GM10248 (cell line): ENCODE measurements around the gene TSPAN10.

Experiments used
- CTCF ChIA-PET: fragments of 300-600 bp; sonication (Branson Sonifier 250); formaldehyde crosslinking; extraction: SDS; loops from one replicate; lab custom pipeline; 2021; ENCODE audit warnings: antibody characterized with exemption; lab: Yijun Ruan, JAX
- POLR2A ChIA-PET: fragments of 350-650 bp; sonication (Branson Sonifier 250); formaldehyde crosslinking; extraction: SDS; loops from one replicate; lab custom pipeline; 2020; ENCODE audit warnings: antibody characterized with exemption; lab: Yijun Ruan, JAX
- DNase-seq: peaks from one replicate; pipeline ENCODE4 v3.0.0; 2012; ENCODE audit errors: extremely low spot score
- TF ChIP-seq, protein P1 (sequence below): IDR thresholded peaks from 2 replicates; pipeline ENCODE4 v1.5.1; 2012; ENCODE audit warnings: mild to moderate bottlenecking, low read depth; ENCODE audit errors: extremely low read depth, missing control alignments, control extremely low read depth

Gene TSPAN10

GRCh38 chr17:81630274-81630673, 6.7 kb upstream of the TSPAN10 start:
- TF ChIP-seq, protein P1, sequence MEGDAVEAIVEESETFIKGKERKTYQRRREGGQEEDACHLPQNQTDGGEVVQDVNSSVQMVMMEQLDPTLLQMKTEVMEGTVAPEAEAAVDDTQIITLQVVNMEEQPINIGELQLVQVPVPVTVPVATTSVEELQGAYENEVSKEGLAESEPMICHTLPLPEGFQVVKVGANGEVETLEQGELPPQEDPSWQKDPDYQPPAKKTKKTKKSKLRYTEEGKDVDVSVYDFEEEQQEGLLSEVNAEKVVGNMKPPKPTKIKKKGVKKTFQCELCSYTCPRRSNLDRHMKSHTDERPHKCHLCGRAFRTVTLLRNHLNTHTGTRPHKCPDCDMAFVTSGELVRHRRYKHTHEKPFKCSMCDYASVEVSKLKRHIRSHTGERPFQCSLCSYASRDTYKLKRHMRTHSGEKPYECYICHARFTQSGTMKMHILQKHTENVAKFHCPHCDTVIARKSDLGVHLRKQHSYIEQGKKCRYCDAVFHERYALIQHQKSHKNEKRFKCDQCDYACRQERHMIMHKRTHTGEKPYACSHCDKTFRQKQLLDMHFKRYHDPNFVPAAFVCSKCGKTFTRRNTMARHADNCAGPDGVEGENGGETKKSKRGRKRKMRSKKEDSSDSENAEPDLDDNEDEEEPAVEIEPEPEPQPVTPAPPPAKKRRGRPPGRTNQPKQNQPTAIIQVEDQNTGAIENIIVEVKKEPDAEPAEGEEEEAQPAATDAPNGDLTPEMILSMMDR, result no peak
- ChIA-PET CTCF (interaction anchor here (0.9 to 1.7 kb wide), 2 partner anchors 15 to 29 kb away, joined by 3 to 5 read pairs; no protein-coding TSS in a partner anchor), POLR2A (no interaction called here)
- DNase-seq, result no peak

GRCh38 chr17:81631482-81631881, 5.5 kb upstream of the TSPAN10 start:
- ChIA-PET CTCF (interaction anchor here (0.5 to 1.9 kb wide), 2 partner anchors 30 to 88 kb away, joined by 3 to 8 read pairs; no protein-coding TSS in a partner anchor), POLR2A (interaction anchor here (0.6 kb wide), 2 partner anchors 9 to 238 kb away, joined by 3 to 6 read pairs; no protein-coding TSS in a partner anchor)
- TF ChIP-seq, protein P1, result no peak
- DNase-seq, result no peak

GRCh38 chr17:81635431-81635830, 1.6 kb upstream of the TSPAN10 start:
- TF ChIP-seq, protein P1, result no peak
- no peak for DNase-seq
- POLR2A ChIA-PET, result interaction anchor here (0.7 kb wide), 2 partner anchors 16 to 20 kb away, joined by 3 to 5 read pairs; no protein-coding TSS in a partner anchor
- CTCF ChIA-PET, result interaction anchor here (1.9 kb wide), 1 partner anchor 34 kb away, joined by 4 read pairs; no protein-coding TSS in a partner anchor

DNA sequence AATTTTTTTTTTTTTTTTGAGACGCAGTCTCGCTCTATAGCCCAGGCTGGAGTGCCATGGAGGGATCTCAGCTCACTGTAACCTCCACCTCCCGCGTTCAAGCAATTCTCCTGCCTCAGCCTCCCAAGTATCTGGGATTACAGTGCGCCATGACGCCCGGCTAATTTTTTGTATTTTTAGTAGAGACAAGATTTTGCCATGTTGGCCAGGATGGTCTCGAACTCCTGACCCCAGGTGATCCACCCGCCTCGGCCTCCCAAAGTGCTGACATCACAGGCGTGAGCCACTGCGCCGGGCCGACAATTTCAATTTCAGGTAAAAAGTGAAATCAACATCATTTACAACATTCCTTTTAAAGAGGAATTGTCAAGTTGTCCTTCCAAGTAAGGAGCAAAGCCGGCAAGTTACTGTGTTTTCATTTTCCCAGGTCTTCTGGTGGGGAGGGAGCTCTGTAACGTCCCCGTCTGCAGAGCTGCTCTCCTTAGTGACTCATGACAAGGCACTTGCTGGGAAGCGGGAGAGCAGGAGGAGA, 957 bp upstream of the TSPAN10 start:
- no peak for DNase-seq
- ChIA-PET CTCF (interaction anchor here (1.9 kb wide), 1 partner anchor 34 kb away, joined by 4 read pairs; no protein-coding TSS in a partner anchor), POLR2A (interaction anchor here (0.7 kb wide), 2 partner anchors 17 to 19 kb away, joined by 3 to 5 read pairs; no protein-coding TSS in a partner anchor)
- TF ChIP-seq, protein P1, result no peak

- TF ChIP-seq, protein P1, result no peak
- CTCF ChIA-PET, result interaction anchor here (1.1 kb wide), 1 partner anchor 13 kb away, joined by 3 read pairs; no protein-coding TSS in a partner anchor
- DNase-seq, result no peak
- POLR2A ChIA-PET, result no interaction called here
Measured at GRCh38 chr17:81638683-81639082, 1.7 kb downstream of the TSPAN10 start.

GRCh38 chr17:81640011-81640410, 3.0 kb downstream of the TSPAN10 start:
- ChIA-PET CTCF (no interaction called here), POLR2A (interaction anchor here (0.7 kb wide), 1 partner anchor 8 kb away, joined by 6 read pairs; no protein-coding TSS in a partner anchor)
- TF ChIP-seq, protein P1, result no peak
- no peak for DNase-seq
